Neural crest cell (in vitro differentiated cells): ENCODE measurements around the gene CHST11. TPM values are rescaled to one million over a fixed set of nuclear protein-coding genes. Genes with fewer than 3 reads are reported as not detected.

Experiments used
- DNase-seq: peaks from one replicate; pipeline ENCODE4 v3.0.0; 2021; ENCODE audit warnings: low read depth, mixed read lengths, low spot score
- H3K27ac Mint-ChIP-seq: one replicate; pipeline ENCODE4 v1.8.0; 2021; ENCODE audit warnings: mild to moderate bottlenecking, mixed read lengths; ENCODE audit not compliant: unreplicated experiment
- H3K27me3 Mint-ChIP-seq: 2 replicates; pipeline ENCODE4 v1.8.0; 2021; ENCODE audit warnings: low read depth, mild to moderate bottlenecking, mixed read lengths
- H3K36me3 Mint-ChIP-seq: 2 replicates; pipeline ENCODE4 v1.8.0; 2021; ENCODE audit warnings: low read depth, mild to moderate bottlenecking, mixed read lengths
- H3K4me1 Mint-ChIP-seq: 2 replicates; pipeline ENCODE4 v1.8.0; 2021; ENCODE audit warnings: mixed read lengths
- H3K4me3 Mint-ChIP-seq: one replicate; pipeline ENCODE4 v1.8.0; 2021; ENCODE audit warnings: mild to moderate bottlenecking, mixed read lengths
- H3K9me3 Mint-ChIP-seq: 2 replicates; pipeline ENCODE4 v1.8.0; 2021; ENCODE audit warnings: mixed read lengths
- total RNA-seq: library from RNA; stranded (reverse); gene quantifications from 2 replicates; pipeline ENCODE4 v1.2.1, GENCODE V29; 2021
- TF ChIP-seq, protein P1 (sequence below): fragments of 200-600 bp; sonication (generic); conservative IDR thresholded peaks from 2 replicates; pipeline ENCODE4 v1.5.0; 2021; ENCODE audit warnings: antibody characterized with exemption, mild to moderate bottlenecking

CHST11 gene
- total RNA-seq, 1 donor from 2014 or later: 10.0 TPM

DNA sequence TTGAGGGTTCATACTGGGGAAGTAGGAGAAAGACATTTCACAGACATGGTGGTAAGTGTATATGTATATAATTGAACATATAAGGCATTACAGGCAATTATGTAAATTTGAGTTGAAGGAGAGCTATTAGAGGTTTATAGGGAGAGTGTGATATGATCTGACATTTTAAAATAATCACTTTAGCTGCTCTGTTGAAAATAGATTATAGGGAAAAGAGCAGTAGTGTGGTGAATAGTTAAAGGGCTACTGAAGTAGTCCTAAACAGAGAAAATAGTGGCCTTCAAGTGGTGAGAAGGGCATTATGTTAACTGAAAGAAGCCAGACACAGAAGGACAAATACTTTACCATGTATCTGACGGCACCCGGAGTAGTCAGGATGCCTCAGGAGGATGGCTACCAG lies 267.1 kb downstream of the CHST11 start:
- Mint-ChIP-seq H3K36me3 (no peaks in the 10 kb centered on the region), H3K9me3 (no peaks in the 10 kb centered on the region), H3K27me3 (no peaks in the 10 kb centered on the region), H3K27ac (no peak overlapping the region), H3K4me1 (peaks cover 77% of the 10 kb centered on the region), H3K4me3 (no peak overlapping the region)
- TF ChIP-seq, protein P1, sequence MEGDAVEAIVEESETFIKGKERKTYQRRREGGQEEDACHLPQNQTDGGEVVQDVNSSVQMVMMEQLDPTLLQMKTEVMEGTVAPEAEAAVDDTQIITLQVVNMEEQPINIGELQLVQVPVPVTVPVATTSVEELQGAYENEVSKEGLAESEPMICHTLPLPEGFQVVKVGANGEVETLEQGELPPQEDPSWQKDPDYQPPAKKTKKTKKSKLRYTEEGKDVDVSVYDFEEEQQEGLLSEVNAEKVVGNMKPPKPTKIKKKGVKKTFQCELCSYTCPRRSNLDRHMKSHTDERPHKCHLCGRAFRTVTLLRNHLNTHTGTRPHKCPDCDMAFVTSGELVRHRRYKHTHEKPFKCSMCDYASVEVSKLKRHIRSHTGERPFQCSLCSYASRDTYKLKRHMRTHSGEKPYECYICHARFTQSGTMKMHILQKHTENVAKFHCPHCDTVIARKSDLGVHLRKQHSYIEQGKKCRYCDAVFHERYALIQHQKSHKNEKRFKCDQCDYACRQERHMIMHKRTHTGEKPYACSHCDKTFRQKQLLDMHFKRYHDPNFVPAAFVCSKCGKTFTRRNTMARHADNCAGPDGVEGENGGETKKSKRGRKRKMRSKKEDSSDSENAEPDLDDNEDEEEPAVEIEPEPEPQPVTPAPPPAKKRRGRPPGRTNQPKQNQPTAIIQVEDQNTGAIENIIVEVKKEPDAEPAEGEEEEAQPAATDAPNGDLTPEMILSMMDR: no peak
- DNase-seq: no peak

DNA sequence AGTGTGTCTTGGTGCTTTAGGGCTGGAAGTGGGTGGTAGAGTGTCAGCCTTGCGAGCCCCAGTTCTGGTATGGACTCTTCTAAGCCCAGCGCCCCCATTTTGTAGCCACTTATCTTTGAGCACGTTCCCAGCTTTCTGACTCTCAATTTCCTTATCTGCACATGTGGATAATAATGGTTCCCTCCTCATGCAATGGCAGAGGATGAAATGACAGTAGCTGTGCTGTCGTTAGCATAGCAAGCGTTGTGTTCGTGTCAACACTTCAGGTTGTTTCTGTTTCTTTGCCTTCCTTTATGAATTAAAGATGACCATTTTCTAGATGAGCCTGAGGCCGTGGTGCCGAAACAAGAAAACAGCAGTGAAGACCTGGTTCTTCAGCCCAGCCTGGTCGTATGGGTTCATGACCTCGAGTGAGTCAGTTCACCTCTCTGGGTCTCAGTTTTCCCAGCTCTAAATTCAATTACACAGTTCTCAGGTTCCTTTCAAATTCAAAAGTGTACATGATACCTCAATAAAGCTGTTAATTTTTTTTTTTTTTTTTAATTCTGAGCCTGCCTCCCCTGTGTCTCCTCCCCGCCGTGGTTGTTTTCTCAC lies 268.3 kb downstream of the CHST11 start:
- Mint-ChIP-seq H3K9me3 (no peaks in the 10 kb centered on the region), H3K27ac (no peak overlapping the region), H3K4me3 (no peak overlapping the region), H3K36me3 (no peaks in the 10 kb centered on the region), H3K4me1 (peaks cover 86% of the 10 kb centered on the region), H3K27me3 (no peaks in the 10 kb centered on the region)
- TF ChIP-seq, protein P1: no peak
- DNase-seq: no peak

DNA sequence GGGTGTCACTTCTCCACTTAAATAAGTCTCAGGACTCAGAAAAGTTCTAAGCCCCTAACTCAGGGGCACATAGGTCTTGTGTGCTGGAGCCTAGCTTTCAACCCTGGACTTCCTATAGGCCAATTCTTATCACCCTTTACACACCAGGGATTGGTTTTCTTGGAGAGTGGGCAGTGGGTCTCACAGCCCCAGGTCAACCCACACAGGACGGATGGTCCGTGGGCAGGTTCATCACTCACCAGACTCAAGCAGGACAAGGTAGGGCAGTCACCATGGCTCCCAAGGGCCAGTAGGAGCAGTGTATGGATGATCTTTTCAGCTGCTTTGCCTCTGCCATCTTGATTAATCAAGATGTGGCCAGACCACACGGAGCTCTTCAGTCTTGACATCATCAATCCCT lies 268.9 kb downstream of the CHST11 start:
- no peak overlapping the region for H3K27ac Mint-ChIP-seq
- H3K4me1 Mint-ChIP-seq: peaks cover 85% of the 10 kb centered on the region
- H3K36me3 Mint-ChIP-seq: no peaks in the 10 kb centered on the region
- TF ChIP-seq, protein P1: no peak
- H3K27me3 Mint-ChIP-seq: no peaks in the 10 kb centered on the region
- DNase-seq: no peak
- H3K4me3 Mint-ChIP-seq: no peak overlapping the region
- no peaks in the 10 kb centered on the region for H3K9me3 Mint-ChIP-seq

DNA sequence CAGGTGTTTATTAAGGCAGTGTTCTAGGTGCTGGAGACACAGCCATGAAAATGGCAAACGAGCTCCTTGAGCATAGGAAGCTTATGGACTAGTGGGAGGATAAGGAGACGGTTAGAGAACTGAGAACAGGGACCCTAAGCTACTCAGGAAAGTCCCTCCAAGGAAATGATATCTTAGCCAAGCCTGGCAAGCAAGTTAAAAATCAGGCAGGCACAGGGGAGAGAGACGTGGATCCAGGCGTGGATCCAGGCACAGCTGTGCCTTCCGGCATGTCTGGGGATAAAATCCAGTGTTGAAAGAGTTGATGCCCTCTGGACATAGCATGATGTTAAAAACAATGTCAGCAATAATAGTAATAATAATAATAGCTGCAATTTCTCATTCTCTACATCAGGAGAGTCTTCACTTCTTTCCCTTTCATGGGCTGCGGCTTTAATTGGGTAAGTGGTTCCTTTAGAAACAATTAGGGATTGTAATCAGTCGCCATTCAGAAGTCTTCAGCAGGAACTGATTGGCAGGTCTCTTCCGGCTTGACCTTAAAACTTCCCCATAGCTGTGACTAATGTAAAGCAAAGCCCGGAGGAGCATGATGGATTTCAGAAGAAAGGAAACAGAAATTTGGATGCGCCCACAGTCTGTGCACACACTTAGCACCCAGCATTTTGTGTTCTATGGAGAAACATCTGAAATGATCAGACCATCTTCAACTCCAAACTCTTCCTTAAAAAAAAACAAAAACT lies 271.1 kb downstream of the CHST11 start:
- no peaks in the 10 kb centered on the region for H3K36me3 Mint-ChIP-seq
- H3K27me3 Mint-ChIP-seq: no peaks in the 10 kb centered on the region
- peak overlapping the region; percentile 79 for H3K27ac Mint-ChIP-seq
- DNase-seq: no peak
- TF ChIP-seq, protein P1: no peak
- H3K4me3 Mint-ChIP-seq: no peak overlapping the region
- H3K9me3 Mint-ChIP-seq: no peaks in the 10 kb centered on the region
- H3K4me1 Mint-ChIP-seq: peaks cover 68% of the 10 kb centered on the region

DNA sequence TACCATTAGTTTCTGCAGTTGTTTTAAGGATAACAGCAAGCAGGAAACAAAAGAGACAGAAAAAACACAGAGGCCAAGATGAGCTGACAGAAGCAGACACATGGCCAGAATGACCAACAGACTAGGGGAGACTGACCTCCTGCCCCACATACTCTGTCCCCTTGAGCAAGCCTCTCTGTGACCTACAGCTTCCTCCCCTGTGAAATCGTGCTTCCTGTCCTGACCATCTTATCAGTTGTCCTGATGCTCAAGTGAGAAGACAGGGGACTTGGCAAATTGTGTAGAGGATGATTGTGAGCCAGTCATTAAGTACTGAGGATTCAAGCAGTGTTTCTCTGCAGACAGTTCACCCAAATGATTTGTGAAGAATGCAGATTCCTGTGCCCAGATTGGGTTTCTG lies 272.3 kb downstream of the CHST11 start:
- H3K4me1 Mint-ChIP-seq: peaks cover 62% of the 10 kb centered on the region
- H3K27me3 Mint-ChIP-seq: no peaks in the 10 kb centered on the region
- TF ChIP-seq, protein P1: no peak
- H3K9me3 Mint-ChIP-seq: no peaks in the 10 kb centered on the region
- no peaks in the 10 kb centered on the region for H3K36me3 Mint-ChIP-seq
- no peak overlapping the region for H3K4me3 Mint-ChIP-seq
- peak overlapping the region; percentile 24 for H3K27ac Mint-ChIP-seq
- no peak for DNase-seq
